NCI-H524 treated with DMSO at 0.1 percent for 48 hours (cell line): ENCODE results near the gene PGF.
"Not testable (repeated sequence)": the region's sequence is repeated elsewhere in the genome, so short reads cannot be mapped to it uniquely, and the experiment has no call there.

Source experiments
- DNase-seq: peaks from one replicate; lab custom pipeline; 2025; lab: John Stamatoyannopoulos, UW

Gene PGF

GRCh38 chr14:74955229-74956026, at the start of gene PGF:
Gene PGF (minus strand): TSS chr14:74955597. CDS start chr14:74955242, 355 bp downstream.
- DNase-seq: no peak

DNA sequence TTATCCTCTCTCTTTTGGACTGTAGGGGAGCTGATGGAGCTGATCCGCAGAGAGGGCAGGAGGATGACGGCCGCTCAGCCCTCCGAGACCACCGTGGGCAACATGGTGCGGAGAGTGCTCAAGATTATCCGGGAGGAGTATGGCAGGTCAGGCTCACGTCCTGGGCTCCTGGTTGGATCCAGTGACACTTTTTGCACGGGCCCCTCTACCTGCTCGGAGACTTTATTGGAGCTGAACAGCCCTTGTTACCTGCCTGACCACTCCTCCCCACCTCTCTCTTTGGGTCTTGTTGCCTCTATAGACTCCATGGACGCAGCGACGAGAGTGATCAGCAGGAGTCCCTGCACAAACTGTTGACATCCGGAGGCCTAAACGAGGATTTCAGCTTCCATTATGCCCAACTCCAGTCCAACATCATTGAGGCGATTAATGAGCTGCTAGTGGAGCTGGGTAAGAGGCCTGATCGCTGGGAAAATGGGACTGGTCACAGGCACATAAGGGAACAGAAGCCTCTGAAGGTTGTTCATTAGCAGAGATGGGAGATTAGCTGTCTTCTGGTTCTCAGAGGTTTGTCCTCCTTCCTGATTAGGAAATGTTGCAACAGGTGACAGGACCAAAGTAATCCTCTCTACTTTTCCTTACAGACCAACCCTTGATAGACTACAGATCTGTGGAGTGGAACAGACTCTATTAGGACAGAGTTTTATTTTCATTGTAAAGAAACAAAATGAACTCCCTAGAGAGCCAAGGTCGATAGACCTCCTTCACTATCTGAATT, 48.0 kb upstream of the PGF start:
- no peak for DNase-seq

- DNase-seq: peak; percentile 97
Measured at GRCh38 chr14:75002392-75003249, 47.2 kb upstream of the PGF start, which contains the start of gene EIF2B2. Gene EIF2B2 (plus strand): TSS chr14:75002921. CDS start chr14:75002991, 70 bp downstream.

- DNase-seq: no peak
Measured at GRCh38 chr14:75001899-75002298, 46.5 kb upstream of the PGF start.

- no peak for DNase-seq
Measured at GRCh38 chr14:75001261-75001660, 45.9 kb upstream of the PGF start.

DNA sequence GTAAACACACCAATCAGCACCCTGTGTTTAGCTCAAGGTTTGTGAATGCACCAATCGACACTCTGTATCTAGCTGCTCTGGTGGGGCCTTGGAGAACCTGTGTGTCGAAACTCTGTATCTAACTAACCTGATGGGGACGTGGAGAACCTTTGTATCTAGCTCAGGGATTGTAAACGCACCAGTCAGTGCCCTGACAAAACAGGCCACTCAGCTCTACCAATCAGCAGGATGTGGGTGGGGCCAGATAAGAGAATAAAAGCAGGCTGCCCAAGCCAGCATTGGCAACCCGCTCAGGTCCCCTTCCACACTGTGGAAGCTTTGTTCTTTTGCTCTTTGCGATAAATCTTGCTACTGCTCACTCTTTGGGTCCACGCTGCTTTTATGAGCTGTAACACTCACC, 40.4 kb upstream of the PGF start:
- DNase-seq: not testable (repeated sequence)

GRCh38 chr14:74994182-74994581, 38.8 kb upstream of the PGF start:
- DNase-seq: not testable (repeated sequence)

- no peak for DNase-seq
Measured at GRCh38 chr14:74988993-74989392, 33.6 kb upstream of the PGF start.

GRCh38 chr14:74988131-74988530, 32.7 kb upstream of the PGF start:
- no peak for DNase-seq

DNA sequence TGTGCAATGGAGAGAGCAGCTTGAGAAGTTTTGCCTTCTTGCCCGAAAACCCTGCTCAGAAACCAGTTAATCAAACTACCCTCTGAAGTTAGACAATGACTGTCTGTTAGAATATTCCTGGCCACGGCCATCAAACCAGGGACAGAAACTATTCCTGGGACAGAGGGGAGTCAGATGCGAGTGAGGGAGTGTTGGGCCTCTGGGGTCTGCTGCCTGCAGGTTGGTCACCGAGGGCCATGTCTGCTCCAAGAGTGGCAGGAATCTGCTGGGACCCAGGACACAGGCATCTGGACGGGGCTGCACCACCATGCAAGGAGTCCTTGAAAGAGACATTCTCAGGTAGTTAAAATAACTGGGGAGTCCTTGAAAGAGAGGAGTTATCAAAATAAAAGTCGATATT, 30.4 kb upstream of the PGF start:
- no peak for DNase-seq

- no peak for DNase-seq
Measured at GRCh38 chr14:74985028-74985310, 29.6 kb upstream of the PGF start.

- no peak for DNase-seq
Measured at GRCh38 chr14:74984236-74985027, 29.0 kb upstream of the PGF start.

DNA sequence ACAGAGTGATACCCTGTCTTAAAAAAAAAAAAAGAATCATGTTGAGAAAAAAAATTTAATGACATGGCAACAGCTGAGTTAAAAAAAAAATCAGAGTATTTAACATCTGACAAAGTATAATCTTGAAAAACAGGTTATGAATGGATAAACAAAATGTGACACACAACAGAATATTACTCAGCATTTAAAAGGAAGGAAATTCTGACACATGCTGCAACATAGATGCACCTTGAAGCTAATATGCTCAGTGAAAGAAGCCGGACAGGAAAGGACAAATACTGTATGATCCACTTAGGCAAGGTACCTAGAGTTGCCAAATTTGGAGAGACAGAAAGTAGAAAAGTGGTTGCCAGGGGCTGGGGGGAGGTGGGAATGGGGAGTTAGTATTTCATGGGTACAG, 27.9 kb upstream of the PGF start:
- DNase-seq: no peak

DNA sequence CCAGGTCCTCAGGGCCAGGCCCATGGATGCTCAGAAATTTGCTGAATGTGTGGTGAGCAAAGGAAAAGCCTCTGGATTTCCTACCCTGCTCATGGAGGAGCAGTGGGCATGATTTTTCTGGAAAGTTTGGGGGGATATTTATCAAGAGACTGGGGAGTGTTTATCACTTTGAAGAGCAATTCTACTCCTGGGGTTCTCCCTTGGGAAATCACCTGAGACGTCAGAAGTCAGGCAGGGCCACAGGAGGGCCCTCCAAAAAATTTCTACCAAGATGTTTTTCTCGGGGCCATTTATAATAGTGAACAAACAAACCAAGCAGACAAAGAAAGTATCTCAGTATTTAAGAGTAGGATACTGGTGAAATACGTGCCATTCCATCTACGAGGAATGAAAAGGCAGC, 27.3 kb upstream of the PGF start:
- no peak for DNase-seq

DNA sequence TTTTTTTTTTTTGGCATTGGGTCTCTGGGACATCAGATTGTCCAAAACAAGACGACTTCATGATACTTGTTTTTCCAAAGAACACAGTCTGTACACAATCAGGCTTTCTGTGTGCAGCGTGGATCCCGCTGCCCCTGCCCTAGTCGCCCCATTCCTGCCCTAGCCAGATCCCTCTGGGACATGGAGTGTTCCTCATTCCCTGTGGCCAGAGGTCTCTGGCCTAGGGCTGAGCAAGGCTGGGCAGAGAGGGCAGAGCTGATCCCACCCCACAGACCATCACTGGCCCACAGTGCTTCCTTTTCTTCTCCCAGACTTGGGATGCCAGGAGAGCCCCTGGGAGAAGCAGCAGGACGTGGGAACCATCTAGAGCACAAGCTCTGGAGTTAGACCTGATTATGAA, 26.4 kb upstream of the PGF start:
- DNase-seq: no peak

DNA sequence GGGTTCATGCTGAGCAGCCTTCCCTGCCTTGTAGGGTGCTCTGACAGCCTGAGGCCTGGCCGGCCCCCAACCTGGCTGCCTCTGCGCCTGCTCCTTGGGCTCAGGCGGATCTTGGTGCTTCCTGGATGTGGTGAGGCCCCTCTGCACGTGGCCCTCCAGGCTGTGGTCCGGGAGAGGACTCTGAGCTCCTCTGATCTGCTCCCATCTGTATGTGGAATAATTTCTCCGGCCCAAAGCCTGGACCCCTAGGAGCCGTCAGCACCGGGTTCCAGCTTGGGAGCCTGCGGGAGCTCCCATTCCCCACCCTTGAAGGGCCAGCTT, 26.0 kb upstream of the PGF start:
- no peak for DNase-seq

- DNase-seq: peak; percentile 84
Measured at GRCh38 chr14:74980731-74981461, 25.5 kb upstream of the PGF start.

DNA sequence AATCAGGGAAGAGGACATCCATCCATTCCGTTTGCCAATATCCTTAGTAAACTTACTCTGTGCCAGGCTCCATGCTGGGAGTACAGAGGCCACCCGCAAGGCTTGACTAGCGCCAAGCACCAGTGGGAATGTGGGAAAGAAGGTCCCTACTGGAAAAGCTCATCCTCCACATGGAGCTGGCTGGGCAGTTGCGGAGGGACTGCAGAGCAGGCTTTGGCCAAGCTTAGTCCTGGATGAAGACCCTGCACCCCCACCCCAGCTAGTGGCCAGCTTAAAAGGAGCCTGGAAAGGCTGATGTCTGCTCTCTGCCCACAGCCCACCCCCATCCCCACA, 25.0 kb upstream of the PGF start:
- no peak for DNase-seq

DNA sequence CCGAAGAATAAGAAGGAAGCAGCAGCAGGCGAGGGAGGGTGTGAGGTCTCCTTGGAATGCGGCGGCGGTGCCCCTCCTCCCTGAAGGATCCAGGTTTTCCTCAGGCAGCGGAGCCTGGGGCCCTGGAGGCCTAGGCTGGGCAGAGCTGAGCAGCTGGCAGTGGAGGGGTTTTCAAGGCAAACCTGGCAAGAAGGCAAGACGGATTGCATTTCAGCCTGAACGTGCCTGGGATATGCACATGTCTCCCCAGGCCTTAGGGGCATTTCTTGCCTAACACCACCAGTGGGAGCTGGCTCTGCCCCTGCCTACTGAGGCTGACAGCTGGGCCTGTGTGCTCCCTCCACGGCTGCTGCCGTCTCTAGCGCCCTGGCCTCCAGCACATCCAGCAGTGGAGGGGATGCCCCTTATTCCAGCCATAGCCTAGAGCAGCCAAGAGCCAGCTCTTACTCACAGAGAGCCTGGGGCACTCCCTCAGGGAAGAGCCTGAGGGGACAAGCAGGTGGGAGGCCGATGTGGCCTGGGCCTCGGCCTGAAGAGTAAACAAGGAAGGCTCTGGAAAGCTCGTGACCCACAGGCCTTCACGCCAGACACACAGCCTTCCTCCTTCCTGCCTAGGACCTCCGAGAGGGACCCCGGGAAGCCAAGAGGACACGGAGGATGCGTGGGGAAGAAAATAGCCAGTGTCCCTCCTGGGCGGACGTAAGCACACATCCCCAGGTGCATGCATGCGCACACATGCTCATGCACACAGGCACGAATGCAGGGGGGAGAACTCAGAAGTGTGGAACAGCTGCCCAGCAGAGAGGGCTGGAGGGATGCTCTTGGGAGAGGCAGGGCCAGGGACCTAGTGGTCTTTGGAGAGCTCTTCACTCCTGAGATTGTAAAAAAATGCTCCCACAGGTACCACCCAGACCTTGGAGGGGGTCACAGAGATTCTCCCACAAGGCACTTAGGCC, 24.3 kb upstream of the PGF start:
- DNase-seq: peak; percentile 98

DNA sequence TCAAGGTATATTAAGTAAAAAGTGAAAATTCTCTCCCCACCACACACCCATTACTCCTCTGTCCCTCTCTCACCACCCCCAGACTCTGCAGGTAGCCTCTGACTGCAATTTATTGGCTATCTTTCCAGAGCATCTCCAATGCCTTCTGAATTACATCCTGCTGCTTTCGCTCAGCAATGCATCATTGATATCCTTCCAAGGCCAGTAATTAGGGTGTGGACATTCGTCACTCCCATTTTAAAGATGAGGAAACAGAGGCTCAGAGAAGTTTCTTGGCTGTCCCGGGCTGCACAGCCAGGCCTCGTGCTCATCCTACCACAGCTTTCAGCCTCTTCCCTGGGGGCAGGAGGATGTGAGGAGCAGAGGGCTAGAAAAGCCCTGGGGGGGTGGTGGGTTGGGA, 23.6 kb upstream of the PGF start:
- no peak for DNase-seq
